GM10248 (cell line): ENCODE measurements around the gene MAPK12.
A peak's percentile ranks its signal among the peaks of the same experiment; 100 is the strongest.

Experiments
- CTCF ChIA-PET: fragments of 300-600 bp; sonication (Branson Sonifier 250); formaldehyde crosslinking; extraction: SDS; loops from one replicate; lab custom pipeline; 2021; ENCODE audit warnings: antibody characterized with exemption; lab: Yijun Ruan, JAX
- POLR2A ChIA-PET: fragments of 350-650 bp; sonication (Branson Sonifier 250); formaldehyde crosslinking; extraction: SDS; loops from one replicate; lab custom pipeline; 2020; ENCODE audit warnings: antibody characterized with exemption; lab: Yijun Ruan, JAX
- DNase-seq: peaks from one replicate; pipeline ENCODE4 v3.0.0; 2012; ENCODE audit errors: extremely low spot score
- TF ChIP-seq, protein P1 (sequence below): IDR thresholded peaks from 2 replicates; pipeline ENCODE4 v1.5.1; 2012; ENCODE audit warnings: mild to moderate bottlenecking, low read depth; ENCODE audit errors: extremely low read depth, missing control alignments, control extremely low read depth

MAPK12 gene

DNA sequence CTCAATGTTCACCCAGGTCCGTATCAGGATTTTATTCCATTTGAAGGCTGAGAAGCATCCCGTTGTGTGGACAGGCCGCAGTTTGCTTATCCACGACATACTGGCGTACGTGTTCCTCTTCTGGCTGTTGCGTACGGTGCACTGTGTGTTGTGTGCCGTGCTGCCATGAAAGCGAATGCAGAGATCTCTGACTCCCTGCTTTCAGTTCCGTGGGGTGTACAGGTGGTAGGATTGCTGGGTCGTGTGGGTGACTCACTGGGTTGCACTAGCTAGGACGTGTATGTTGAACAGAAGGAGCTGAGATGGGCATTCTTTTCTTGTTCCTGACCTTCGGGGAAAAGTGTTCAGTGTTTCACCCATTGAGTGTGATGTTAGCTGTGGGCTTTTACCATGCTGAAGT is 50.3 kb downstream of the MAPK12 start:
- ChIA-PET POLR2A (no interaction called here), CTCF (interaction anchor here (0.8 to 2.8 kb wide), 5 partner anchors 10 to 280 kb away, joined by 3 to 21 read pairs (median 6); no protein-coding TSS in a partner anchor)
- DNase-seq = no peak
- TF ChIP-seq, protein P1, sequence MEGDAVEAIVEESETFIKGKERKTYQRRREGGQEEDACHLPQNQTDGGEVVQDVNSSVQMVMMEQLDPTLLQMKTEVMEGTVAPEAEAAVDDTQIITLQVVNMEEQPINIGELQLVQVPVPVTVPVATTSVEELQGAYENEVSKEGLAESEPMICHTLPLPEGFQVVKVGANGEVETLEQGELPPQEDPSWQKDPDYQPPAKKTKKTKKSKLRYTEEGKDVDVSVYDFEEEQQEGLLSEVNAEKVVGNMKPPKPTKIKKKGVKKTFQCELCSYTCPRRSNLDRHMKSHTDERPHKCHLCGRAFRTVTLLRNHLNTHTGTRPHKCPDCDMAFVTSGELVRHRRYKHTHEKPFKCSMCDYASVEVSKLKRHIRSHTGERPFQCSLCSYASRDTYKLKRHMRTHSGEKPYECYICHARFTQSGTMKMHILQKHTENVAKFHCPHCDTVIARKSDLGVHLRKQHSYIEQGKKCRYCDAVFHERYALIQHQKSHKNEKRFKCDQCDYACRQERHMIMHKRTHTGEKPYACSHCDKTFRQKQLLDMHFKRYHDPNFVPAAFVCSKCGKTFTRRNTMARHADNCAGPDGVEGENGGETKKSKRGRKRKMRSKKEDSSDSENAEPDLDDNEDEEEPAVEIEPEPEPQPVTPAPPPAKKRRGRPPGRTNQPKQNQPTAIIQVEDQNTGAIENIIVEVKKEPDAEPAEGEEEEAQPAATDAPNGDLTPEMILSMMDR = no peak

DNA sequence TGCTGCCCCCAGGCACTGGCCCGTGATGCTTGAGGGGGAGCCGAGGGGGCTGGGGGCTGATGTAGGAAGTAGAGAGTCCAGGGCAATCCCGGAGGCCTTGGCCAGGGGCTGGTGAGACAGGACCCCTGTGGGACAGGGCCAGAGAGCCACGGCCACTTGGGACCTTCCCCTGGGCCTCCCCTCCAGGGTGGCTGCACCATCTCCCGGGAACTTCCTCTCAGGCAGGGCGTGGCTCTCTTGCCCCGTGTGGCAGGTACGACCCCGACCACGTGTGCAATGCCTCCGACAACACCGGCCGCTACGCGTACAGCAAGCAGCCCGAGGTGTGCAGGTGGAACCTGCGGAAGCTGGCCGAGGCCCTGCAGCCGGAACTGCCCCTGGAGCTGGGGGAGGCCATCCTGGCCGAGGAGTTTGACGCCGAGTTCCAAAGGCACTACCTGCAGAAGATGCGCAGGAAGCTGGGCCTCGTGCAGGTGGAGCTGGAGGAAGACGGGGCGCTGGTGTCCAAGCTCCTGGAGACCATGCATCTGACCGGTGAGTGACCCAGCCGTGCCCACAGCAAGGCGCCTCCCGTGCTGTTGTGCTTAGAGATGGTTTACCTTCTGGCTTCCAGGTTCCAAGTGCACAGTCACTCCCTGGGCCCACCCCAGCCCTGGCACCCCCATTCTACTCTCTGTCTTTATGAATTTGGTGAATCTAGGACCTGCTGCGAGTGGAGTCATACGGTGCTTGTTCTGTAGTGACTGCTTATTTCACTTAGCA is 50.9 kb downstream of the MAPK12 start:
- POLR2A ChIA-PET = no interaction called here
- CTCF ChIA-PET = interaction anchor here (1.2 to 2.8 kb wide), 4 partner anchors 10 to 280 kb away, joined by 3 to 21 read pairs (median 6); no protein-coding TSS in a partner anchor
- no peak for DNase-seq
- TF ChIP-seq, protein P1 = no peak

DNA sequence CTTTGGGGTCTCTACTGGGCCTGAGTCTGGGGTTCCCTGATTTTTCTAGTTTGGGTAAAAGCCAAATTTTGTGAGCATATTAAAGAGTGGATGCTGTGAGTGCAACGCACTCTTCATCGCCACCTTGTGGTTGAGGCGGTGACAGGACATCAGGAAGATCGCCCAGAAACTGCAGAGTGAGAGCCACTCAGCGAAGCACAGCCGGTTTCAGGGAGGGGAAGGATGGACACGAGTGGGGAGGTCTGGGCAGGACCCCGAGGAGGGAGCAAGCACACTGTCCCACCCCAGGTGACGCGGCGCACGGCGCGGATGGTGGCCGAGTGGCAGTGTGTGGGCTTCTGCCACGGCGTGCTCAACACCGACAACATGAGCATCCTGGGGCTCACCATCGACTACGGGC is 51.6 kb downstream of the MAPK12 start:
- TF ChIP-seq, protein P1 = peak; percentile 88
- ChIA-PET POLR2A (no interaction called here), CTCF (interaction anchor here (1.8 kb wide), 1 partner anchor 60 kb away, joined by 21 read pairs; no protein-coding TSS in a partner anchor)
- peak; percentile 86 for DNase-seq

DNA sequence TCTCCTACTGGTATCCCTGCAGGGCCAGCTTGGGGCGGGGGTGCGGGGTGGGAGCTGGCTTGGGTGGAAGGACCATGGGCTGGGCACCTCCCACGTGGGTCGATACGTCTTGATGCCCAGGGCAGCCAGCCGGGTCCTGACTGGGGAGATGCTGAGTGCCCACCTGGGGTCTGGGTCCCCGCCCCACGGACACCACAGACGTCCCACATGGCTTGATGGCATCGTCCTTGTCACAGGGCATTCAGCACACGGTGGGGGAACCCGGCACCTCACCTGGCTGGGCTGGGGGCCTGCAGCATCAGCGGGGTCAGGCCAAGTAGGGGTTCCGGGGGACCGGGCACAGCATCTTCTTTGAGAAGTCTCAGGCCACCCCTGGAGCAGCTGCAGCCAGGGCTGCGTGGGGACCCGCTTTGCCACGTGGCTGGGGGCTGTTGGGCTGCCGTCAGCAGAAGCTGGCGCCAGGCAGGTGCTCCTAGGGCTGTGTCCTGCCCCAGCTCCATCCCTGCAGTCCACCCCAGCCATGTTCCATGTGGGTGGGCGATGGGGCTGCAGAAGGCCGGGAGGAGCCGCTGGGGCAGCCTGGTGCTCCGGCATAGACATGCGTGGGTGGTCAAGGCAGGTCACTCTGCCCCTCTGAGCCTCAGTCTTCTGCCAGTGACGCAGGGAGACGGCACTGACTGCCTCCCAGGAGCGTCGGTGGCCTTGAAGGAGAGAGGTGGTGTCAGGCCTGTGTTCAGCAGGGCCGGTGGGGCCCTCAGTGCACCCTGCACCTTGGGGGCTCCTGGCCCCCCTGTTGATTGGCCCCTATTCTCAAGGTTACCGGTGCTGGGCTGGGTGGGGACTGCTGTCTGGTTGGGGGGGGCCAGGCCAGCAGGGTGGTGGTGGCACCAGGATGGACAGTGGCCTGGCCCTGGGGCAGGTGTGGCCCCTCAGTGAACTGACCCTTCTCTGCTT is 52.3 kb downstream of the MAPK12 start:
- TF ChIP-seq, protein P1 = no peak
- ChIA-PET POLR2A (no interaction called here), CTCF (interaction anchor here (0.7 to 1.9 kb wide), 6 partner anchors 12 to 441 kb away, joined by 3 to 23 read pairs (median 5); no protein-coding TSS in a partner anchor)
- DNase-seq = no peak

DNA sequence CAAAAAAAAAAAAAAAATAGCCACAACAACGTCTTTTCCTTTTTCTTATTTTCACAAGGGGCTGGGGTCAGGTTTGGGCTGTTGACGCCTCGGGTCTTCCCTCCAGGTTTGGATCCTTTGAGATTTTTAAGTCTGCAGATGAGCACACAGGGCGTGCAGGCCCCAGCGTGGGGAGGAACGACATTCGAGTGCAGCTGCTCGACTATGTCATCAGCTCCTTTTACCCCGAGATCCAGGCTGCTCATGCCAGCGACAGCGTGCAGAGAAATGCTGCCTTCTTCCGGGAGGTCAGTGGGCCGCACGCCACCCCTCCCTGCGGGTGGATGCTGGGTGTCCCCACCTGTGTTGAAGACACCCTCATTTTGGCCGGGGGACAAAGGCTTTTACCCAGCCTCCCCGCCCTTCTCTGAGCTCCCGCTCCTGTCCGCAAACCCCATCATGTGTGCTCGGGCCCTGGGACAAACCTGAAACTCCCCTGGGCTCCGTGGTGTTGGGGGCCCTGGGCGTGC is 53.0 kb downstream of the MAPK12 start:
- ChIA-PET CTCF (interaction anchor here (0.7 to 1.9 kb wide), 7 partner anchors 13 to 441 kb away, joined by 3 to 23 read pairs (median 4); no protein-coding TSS in a partner anchor), POLR2A (no interaction called here)
- DNase-seq = no peak
- TF ChIP-seq, protein P1 = no peak
